Measurements from ENCODE around the gene SKIC2.

Gene SKIC2

DNA sequence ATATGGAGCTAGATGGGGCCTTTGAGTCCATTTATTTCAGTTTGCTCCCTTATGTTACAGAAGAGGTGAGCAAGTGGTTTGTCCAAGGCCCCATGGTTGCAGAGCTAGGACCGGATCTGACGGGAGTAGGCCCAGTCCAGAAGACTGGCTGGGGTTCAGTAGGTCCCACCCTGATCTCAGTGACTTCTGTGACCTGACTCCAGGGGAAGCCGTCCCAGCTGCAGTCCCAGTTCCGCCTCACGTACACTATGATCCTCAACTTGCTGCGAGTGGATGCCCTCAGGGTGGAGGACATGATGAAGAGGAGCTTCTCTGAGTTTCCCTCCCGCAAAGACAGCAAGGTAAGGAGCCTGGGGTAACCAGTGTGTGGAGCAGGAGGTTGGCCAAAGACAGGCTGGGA lies 7.5 kb downstream of the SKIC2 start:
- peaks cover 8% of the 10 kb centered on the region; the same call in 1 of the 2 replicates for H3K79me2 ChIP-seq (ENCODE audit: insufficient read depth, low read length)
- TF ChIP-seq, protein P1, sequence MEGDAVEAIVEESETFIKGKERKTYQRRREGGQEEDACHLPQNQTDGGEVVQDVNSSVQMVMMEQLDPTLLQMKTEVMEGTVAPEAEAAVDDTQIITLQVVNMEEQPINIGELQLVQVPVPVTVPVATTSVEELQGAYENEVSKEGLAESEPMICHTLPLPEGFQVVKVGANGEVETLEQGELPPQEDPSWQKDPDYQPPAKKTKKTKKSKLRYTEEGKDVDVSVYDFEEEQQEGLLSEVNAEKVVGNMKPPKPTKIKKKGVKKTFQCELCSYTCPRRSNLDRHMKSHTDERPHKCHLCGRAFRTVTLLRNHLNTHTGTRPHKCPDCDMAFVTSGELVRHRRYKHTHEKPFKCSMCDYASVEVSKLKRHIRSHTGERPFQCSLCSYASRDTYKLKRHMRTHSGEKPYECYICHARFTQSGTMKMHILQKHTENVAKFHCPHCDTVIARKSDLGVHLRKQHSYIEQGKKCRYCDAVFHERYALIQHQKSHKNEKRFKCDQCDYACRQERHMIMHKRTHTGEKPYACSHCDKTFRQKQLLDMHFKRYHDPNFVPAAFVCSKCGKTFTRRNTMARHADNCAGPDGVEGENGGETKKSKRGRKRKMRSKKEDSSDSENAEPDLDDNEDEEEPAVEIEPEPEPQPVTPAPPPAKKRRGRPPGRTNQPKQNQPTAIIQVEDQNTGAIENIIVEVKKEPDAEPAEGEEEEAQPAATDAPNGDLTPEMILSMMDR (IDR thresholded peaks at IDR 0.05; ENCODE audit: insufficient read depth, low read length, poor library complexity, severe bottlenecking): no peak
- TF ChIP-seq EZH2phosphoT487 (conservative IDR thresholded peaks at IDR 0.05; ENCODE audit: low read length): no peak
- no peaks in the 10 kb centered on the region for H3K9me2 ChIP-seq (replicated peaks; ENCODE audit: insufficient read depth, low read length)
- no peak overlapping the region for H3K27ac ChIP-seq (ENCODE audit: low read depth, low read length)
- H3K9ac ChIP-seq (ENCODE audit: low read length): no peak overlapping the region
- H3K4me2 ChIP-seq (ENCODE audit: low read depth, low read length, poor library complexity, severe bottlenecking): no peak overlapping the region
- no peak overlapping the region for H3K4me3 ChIP-seq (ENCODE audit: insufficient read depth, low read length, poor library complexity, severe bottlenecking)
- H4K20me1 ChIP-seq (ENCODE audit: low read depth, low read length): no peaks in the 10 kb centered on the region
- H2AFZ ChIP-seq (ENCODE audit: low read depth, low read length, severe bottlenecking): no peak overlapping the region
- H3K9me3 ChIP-seq (ENCODE audit: insufficient read depth, low read length): no peaks in the 10 kb centered on the region
- H3K36me3 ChIP-seq (ENCODE audit: low read length): peaks cover 3% of the 10 kb centered on the region; the same call in 1 of the 2 replicates
- no peaks in the 10 kb centered on the region for H3K27me3 ChIP-seq (ENCODE audit: low read length)
- peaks cover 6% of the 10 kb centered on the region for H3F3A ChIP-seq (ENCODE audit: insufficient read depth)

DNA sequence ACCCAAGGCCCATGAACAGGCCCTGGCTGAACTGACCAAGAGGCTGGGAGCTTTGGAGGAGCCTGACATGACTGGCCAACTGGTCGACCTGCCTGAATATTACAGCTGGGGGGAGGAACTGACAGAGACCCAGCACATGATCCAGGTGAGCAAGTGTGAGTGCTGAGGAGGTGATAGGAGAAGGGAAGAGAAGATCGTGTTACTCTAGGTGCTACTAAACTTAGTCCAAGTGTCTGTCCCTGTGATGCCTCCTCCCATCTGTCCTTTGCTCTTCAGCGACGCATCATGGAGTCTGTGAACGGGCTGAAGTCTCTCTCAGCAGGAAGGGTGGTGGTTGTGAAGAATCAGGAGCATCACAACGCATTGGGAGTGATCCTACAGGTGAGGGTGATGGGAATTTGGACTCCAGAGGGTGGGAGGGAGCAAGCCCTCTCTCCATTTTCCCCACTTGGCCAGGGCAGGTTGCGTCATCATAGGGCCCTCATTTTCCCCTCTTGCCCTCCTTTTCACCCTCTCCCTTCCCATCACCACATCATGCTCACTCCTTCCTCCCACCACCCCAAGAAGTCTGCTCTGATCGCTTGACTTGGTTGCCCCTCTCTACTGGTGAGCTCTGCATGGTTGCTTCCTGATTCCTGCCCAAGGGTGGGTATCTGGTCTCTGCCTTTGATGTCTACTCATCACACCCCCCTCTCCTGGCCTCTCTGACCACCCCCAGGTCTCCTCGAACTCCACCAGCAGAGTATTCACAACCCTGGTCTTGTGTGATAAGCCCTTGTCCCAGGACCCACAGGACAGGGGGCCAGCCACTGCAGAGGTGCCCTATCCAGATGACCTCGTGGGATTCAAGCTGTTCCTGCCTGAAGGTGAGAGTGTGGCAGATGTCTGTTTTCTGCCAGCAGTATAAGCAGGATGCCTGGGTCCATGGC lies 8.3 kb downstream of the SKIC2 start:
- H3K27me3 ChIP-seq (ENCODE audit: low read length): no peaks in the 10 kb centered on the region
- peaks cover 3% of the 10 kb centered on the region; the same call in 1 of the 2 replicates for H3K36me3 ChIP-seq (ENCODE audit: low read length)
- no peaks in the 10 kb centered on the region for H3K9me3 ChIP-seq (ENCODE audit: insufficient read depth, low read length)
- no peak overlapping the region for H3K4me3 ChIP-seq (ENCODE audit: insufficient read depth, low read length, poor library complexity, severe bottlenecking)
- H4K20me1 ChIP-seq (ENCODE audit: low read depth, low read length): no peaks in the 10 kb centered on the region
- H3K4me2 ChIP-seq (ENCODE audit: low read depth, low read length, poor library complexity, severe bottlenecking): no peak overlapping the region
- peaks cover 11% of the 10 kb centered on the region; the same call in 1 of the 2 replicates for H3K79me2 ChIP-seq (ENCODE audit: insufficient read depth, low read length)
- H3K9ac ChIP-seq (ENCODE audit: low read length): no peak overlapping the region
- no peak overlapping the region for H2AFZ ChIP-seq (ENCODE audit: low read depth, low read length, severe bottlenecking)
- no peak for TF ChIP-seq EZH2phosphoT487 (conservative IDR thresholded peaks at IDR 0.05; ENCODE audit: low read length)
- TF ChIP-seq, protein P1 (IDR thresholded peaks at IDR 0.05; ENCODE audit: insufficient read depth, low read length, poor library complexity, severe bottlenecking): no peak
- H3K9me2 ChIP-seq (replicated peaks; ENCODE audit: insufficient read depth, low read length): no peaks in the 10 kb centered on the region
- peaks cover 6% of the 10 kb centered on the region for H3F3A ChIP-seq (ENCODE audit: insufficient read depth)
- H3K27ac ChIP-seq (ENCODE audit: low read depth, low read length): no peak overlapping the region

DNA sequence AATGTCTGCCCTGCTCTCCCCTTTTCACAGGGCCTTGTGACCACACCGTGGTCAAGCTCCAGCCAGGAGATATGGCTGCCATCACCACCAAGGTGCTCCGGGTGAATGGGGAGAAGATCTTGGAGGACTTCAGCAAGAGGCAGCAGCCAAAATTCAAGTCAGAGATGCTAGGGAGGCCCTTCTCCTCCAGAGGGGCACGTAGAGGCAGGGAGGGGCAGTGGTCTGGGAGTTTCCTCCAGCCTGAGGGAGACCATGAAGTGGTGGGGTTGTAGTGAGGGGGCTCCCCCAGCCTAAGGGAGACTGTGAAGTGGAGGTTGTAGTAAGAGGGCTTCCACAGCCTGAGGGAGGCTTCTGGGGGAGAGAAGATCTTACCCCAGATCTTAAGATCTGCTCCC lies 8.9 kb downstream of the SKIC2 start:
- Histone ChIP-seq H3K79me2 (ENCODE audit: insufficient read depth, low read length) (peaks cover 16% of the 10 kb centered on the region), H3K36me3 (ENCODE audit: low read length) (peaks cover 3% of the 10 kb centered on the region; the same call in 1 of the 2 replicates), H3K4me3 (ENCODE audit: insufficient read depth, low read length, poor library complexity, severe bottlenecking) (no peak overlapping the region), H3K27me3 (ENCODE audit: low read length) (no peaks in the 10 kb centered on the region), H3F3A (ENCODE audit: insufficient read depth) (peaks cover 6% of the 10 kb centered on the region), H4K20me1 (ENCODE audit: low read depth, low read length) (no peaks in the 10 kb centered on the region), H3K4me2 (ENCODE audit: low read depth, low read length, poor library complexity, severe bottlenecking) (no peak overlapping the region), H3K9me3 (ENCODE audit: insufficient read depth, low read length) (no peaks in the 10 kb centered on the region), H3K27ac (ENCODE audit: low read depth, low read length) (no peak overlapping the region), H3K9ac (ENCODE audit: low read length) (no peak overlapping the region), H2AFZ (ENCODE audit: low read depth, low read length, severe bottlenecking) (no peak overlapping the region), H3K9me2 (replicated peaks; ENCODE audit: insufficient read depth, low read length) (no peaks in the 10 kb centered on the region)
- TF ChIP-seq, protein P1 (IDR thresholded peaks at IDR 0.05; ENCODE audit: insufficient read depth, low read length, poor library complexity, severe bottlenecking): no peak
- no peak for TF ChIP-seq EZH2phosphoT487 (conservative IDR thresholded peaks at IDR 0.05; ENCODE audit: low read length)

Measured in SU-DHL-6 (cell line).